ENCODE measurements around the gene TTN.

DNA sequence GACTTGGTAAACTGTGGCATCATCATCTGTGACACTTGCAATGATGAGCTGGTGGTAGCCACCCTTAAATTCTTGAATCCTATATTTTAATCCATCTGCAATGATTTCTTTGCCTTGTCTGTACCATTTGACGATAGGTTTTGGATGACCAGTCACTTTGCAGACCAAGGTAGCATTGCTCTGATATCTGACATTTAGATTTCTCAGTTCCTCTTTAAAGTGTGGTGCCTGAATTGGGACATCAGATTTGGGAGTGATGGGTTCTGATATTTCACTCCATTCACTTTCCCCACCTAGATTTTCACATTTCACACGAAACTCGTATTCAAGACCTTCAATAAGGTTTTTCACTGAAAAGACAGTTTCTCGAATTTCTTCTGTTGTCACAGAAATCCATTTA lies 271.2 kb downstream of the TTN start:
- TF ChIP-seq, protein P1, sequence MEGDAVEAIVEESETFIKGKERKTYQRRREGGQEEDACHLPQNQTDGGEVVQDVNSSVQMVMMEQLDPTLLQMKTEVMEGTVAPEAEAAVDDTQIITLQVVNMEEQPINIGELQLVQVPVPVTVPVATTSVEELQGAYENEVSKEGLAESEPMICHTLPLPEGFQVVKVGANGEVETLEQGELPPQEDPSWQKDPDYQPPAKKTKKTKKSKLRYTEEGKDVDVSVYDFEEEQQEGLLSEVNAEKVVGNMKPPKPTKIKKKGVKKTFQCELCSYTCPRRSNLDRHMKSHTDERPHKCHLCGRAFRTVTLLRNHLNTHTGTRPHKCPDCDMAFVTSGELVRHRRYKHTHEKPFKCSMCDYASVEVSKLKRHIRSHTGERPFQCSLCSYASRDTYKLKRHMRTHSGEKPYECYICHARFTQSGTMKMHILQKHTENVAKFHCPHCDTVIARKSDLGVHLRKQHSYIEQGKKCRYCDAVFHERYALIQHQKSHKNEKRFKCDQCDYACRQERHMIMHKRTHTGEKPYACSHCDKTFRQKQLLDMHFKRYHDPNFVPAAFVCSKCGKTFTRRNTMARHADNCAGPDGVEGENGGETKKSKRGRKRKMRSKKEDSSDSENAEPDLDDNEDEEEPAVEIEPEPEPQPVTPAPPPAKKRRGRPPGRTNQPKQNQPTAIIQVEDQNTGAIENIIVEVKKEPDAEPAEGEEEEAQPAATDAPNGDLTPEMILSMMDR (IDR thresholded peaks at IDR 0.05; ENCODE audit: low read depth, low read length, missing input control): no peak
- TF ChIP-seq JUND (IDR thresholded peaks at IDR 0.05) (no peak), YY1 (IDR thresholded peaks at IDR 0.05) (no peak), TAF1 (conservative IDR thresholded peaks at IDR 0.05) (no peak), HNF4G (IDR thresholded peaks at IDR 0.05) (no peak), RXRA (IDR thresholded peaks at IDR 0.05) (no peak), SP1 (IDR thresholded peaks at IDR 0.05) (no peak)
- TF ChIP-seq, protein P2, sequence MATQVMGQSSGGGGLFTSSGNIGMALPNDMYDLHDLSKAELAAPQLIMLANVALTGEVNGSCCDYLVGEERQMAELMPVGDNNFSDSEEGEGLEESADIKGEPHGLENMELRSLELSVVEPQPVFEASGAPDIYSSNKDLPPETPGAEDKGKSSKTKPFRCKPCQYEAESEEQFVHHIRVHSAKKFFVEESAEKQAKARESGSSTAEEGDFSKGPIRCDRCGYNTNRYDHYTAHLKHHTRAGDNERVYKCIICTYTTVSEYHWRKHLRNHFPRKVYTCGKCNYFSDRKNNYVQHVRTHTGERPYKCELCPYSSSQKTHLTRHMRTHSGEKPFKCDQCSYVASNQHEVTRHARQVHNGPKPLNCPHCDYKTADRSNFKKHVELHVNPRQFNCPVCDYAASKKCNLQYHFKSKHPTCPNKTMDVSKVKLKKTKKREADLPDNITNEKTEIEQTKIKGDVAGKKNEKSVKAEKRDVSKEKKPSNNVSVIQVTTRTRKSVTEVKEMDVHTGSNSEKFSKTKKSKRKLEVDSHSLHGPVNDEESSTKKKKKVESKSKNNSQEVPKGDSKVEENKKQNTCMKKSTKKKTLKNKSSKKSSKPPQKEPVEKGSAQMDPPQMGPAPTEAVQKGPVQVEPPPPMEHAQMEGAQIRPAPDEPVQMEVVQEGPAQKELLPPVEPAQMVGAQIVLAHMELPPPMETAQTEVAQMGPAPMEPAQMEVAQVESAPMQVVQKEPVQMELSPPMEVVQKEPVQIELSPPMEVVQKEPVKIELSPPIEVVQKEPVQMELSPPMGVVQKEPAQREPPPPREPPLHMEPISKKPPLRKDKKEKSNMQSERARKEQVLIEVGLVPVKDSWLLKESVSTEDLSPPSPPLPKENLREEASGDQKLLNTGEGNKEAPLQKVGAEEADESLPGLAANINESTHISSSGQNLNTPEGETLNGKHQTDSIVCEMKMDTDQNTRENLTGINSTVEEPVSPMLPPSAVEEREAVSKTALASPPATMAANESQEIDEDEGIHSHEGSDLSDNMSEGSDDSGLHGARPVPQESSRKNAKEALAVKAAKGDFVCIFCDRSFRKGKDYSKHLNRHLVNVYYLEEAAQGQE (IDR thresholded peaks at IDR 0.05): no peak
- TF ChIP-seq, protein P3, sequence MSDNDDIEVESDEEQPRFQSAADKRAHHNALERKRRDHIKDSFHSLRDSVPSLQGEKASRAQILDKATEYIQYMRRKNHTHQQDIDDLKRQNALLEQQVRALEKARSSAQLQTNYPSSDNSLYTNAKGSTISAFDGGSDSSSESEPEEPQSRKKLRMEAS (IDR thresholded peaks at IDR 0.05): no peak

Data from liver (tissue), 3 donors.